ENCODE measurements around the gene ZSWIM7. TPM values are rescaled to one million over a fixed set of nuclear protein-coding genes. Genes with fewer than 3 reads are reported as not detected.

Gene ZSWIM7
- total and polyA plus RNA-seq, 2 experiments from 2014 or later, result 16.3 to 50.4 TPM

GRCh38 chr17:15931394-15931793 is 68.1 kb downstream of the ZSWIM7 start:
- no peaks in the 10 kb centered on the region for H3K27me3 ChIP-seq (ENCODE audit: insufficient read depth)
- TF ChIP-seq, protein P1, sequence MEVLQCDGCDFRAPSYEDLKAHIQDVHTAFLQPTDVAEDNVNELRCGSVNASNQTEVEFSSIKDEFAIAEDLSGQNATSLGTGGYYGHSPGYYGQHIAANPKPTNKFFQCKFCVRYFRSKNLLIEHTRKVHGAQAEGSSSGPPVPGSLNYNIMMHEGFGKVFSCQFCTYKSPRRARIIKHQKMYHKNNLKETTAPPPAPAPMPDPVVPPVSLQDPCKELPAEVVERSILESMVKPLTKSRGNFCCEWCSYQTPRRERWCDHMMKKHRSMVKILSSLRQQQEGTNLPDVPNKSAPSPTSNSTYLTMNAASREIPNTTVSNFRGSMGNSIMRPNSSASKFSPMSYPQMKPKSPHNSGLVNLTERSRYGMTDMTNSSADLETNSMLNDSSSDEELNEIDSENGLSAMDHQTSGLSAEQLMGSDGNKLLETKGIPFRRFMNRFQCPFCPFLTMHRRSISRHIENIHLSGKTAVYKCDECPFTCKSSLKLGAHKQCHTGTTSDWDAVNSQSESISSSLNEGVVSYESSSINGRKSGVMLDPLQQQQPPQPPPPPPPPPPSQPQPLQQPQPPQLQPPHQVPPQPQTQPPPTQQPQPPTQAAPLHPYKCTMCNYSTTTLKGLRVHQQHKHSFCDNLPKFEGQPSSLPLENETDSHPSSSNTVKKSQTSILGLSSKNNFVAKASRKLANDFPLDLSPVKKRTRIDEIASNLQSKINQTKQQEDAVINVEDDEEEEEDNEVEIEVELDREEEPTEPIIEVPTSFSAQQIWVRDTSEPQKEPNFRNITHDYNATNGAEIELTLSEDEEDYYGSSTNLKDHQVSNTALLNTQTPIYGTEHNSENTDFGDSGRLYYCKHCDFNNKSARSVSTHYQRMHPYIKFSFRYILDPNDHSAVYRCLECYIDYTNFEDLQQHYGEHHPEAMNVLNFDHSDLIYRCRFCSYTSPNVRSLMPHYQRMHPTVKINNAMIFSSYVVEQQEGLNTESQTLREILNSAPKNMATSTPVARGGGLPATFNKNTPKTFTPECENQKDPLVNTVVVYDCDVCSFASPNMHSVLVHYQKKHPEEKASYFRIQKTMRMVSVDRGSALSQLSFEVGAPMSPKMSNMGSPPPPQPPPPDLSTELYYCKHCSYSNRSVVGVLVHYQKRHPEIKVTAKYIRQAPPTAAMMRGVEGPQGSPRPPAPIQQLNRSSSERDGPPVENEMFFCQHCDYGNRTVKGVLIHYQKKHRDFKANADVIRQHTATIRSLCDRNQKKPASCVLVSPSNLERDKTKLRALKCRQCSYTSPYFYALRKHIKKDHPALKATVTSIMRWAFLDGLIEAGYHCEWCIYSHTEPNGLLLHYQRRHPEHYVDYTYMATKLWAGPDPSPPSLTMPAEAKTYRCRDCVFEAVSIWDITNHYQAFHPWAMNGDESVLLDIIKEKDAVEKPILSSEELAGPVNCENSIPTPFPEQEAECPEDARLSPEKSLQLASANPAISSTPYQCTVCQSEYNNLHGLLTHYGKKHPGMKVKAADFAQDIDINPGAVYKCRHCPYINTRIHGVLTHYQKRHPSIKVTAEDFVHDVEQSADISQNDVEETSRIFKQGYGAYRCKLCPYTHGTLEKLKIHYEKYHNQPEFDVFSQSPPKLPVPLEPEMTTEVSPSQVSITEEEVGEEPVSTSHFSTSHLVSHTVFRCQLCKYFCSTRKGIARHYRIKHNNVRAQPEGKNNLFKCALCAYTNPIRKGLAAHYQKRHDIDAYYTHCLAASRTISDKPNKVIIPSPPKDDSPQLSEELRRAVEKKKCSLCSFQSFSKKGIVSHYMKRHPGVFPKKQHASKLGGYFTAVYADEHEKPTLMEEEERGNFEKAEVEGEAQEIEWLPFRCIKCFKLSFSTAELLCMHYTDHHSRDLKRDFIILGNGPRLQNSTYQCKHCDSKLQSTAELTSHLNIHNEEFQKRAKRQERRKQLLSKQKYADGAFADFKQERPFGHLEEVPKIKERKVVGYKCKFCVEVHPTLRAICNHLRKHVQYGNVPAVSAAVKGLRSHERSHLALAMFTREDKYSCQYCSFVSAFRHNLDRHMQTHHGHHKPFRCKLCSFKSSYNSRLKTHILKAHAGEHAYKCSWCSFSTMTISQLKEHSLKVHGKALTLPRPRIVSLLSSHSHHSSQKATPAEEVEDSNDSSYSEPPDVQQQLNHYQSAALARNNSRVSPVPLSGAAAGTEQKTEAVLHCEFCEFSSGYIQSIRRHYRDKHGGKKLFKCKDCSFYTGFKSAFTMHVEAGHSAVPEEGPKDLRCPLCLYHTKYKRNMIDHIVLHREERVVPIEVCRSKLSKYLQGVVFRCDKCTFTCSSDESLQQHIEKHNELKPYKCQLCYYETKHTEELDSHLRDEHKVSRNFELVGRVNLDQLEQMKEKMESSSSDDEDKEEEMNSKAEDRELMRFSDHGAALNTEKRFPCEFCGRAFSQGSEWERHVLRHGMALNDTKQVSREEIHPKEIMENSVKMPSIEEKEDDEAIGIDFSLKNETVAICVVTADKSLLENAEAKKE (CRISPR knock-in tag; IDR thresholded peaks at IDR 0.05), result no peak
- TF ChIP-seq EZH2 (IDR thresholded peaks at IDR 0.05; ENCODE audit: low read depth, unreplicated experiment) (no peak), STAT1 (IDR thresholded peaks at IDR 0.05; ENCODE audit: unreplicated experiment) (no peak), ZNF331 (CRISPR knock-in tag; IDR thresholded peaks at IDR 0.05; ENCODE audit: low read depth) (no peak), JUNB (IDR thresholded peaks at IDR 0.05; ENCODE audit: unreplicated experiment) (no peak), CTCF (conservative IDR thresholded peaks at IDR 0.05; ENCODE audit: low read depth in 2 of 2) (no peak), EZH2phosphoT487 (IDR thresholded peaks at IDR 0.05; ENCODE audit: unreplicated experiment) (no peak)
- Mint-ChIP-seq H3K27ac (no peak overlapping the region), H3K36me3 (ENCODE audit: low read depth) (no peaks in the 10 kb centered on the region), H3K27me3 (ENCODE audit: insufficient read depth, low read depth, poor library complexity) (no peaks in the 10 kb centered on the region), H3K4me1 (peaks cover 5% of the 10 kb centered on the region; the same call in 2 of the 3 replicates), H3K9me3 (no peaks in the 10 kb centered on the region), H3K4me3 (no peak overlapping the region)
- no peak overlapping the region for H3K4me3 ChIP-seq
- H3F3A ChIP-seq (replicated peaks; ENCODE audit: low read depth), result no peaks in the 10 kb centered on the region
- no peak for ATAC-seq
- H3K4me1 ChIP-seq (ENCODE audit: insufficient read depth), result no peaks in the 10 kb centered on the region
- no peaks in the 10 kb centered on the region for H3K79me2 ChIP-seq (replicated peaks; ENCODE audit: insufficient read depth)
- H3K27ac ChIP-seq (ENCODE audit: low read depth), result no peak overlapping the region
- H3K9me2 ChIP-seq (ENCODE audit: insufficient read depth), result no peaks in the 10 kb centered on the region
- no peak overlapping the region for H3K4me2 ChIP-seq
- H3K36me3 ChIP-seq (ENCODE audit: insufficient read depth), result no peaks in the 10 kb centered on the region
- H4K20me1 ChIP-seq (replicated peaks; ENCODE audit: insufficient read depth), result no peaks in the 10 kb centered on the region
- H2AFZ ChIP-seq, result no peak overlapping the region
- no peak for DNase-seq (ENCODE audit: low spot score)
